ENCODE measurements around the gene TGFBR1.
A peak's percentile ranks its signal among the peaks of the same experiment; 100 is the strongest.
"Not testable (repeated sequence)": the region's sequence is repeated elsewhere in the genome, so short reads cannot be mapped to it uniquely, and the experiment has no call there.

TGFBR1 gene

GRCh38 chr9:99076483-99077171 is 28.3 kb upstream of the TGFBR1 start:
- no peak for DNase-seq

DNA sequence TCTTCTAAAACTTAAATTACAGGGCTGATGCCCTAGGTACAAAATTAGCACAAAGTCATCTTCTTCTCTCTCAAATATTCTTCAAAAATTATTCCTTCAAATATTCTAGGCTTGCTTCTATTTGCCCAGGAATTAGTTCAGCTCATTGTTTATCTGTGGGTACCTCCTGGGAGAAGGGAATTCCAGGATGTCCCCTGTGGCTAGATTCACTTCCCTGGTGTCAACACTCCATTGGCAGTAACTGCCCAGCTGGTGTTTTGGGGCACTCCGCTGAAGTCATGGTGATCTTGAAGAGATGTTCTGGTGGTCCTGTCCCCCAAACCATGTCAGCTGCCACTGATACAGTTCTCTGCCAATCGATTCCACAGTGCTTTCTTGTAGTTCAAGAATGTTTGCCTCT is 26.2 kb upstream of the TGFBR1 start:
- no peak for DNase-seq

DNA sequence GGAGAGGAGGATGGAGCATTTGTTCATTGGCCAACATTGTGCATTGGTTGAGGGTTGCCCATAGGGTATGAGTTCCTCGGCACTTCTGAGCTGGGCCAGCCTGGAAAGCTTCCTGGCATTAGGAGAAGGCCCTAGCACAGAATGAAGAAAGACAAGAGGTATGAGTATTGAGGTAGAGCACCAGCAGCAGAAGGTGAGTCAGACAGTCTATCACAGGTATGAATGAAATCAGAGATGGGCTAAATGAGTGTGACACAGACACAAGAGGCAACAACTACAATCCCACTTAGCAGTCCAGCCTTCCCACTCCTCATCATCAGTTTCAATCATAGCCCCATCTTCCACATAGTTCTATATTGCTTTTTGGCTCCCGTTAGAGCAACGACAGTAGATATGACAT is 25.4 kb upstream of the TGFBR1 start:
- no peak for DNase-seq

GRCh38 chr9:99083051-99083450 is 21.9 kb upstream of the TGFBR1 start:
- no peak for DNase-seq

- DNase-seq = no peak
Measured at GRCh38 chr9:99085949-99086948, 18.7 kb upstream of the TGFBR1 start.

DNA sequence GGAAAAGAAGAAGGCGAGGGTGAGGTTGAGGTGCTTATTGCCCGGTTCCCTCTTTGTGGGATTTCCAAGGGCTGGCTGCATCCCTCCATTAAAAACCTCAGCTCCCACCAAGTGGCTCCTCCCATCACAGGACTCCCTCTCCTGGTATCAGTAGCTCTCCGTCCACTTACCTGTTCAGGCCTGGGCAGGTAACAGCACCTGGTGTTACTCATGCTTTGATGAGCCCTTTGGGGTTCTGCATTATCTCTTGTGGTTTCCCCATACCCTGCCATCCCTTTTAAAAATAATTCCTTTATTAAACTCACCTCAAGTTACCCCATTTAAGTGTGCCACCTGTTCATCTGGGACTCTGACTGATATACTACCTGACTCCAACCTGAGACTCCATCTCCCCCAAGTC is 17.5 kb upstream of the TGFBR1 start:
- DNase-seq = no peak

DNA sequence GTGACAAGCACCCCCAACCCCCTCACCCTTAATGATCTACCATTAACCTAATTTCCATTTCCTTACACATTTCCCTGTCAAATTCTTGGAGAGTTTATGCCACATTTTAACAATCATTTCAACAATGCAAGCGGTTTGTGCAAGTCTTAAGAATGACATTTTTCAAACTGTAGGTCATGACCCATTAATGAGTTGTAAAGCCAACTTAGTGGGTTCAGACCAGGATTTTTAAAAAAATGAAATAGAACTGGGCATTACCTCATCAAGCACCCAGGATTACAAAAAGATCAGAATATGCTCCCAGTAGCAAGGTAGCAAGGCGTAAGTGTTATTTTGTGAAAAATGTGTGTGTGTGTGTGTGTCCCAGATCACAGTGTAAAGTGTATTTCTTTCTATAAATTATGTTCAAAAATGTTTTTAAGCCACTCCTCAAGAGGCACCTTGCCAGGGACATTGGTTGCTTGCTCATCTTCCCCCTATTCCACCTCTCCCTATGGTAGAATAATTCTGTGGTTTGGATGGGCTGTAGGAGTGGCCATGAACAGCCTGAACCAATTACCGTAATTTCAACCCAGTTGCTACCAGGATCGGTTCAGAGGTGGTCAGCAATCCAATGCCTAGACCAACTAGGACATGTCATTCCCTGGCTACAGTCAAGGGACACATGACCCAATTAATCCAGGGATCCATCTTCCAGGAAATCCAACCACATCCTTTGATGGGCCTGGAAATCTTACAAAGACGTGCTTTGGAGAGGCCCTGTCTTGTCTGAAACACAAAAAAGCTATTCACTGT is 14.4 kb upstream of the TGFBR1 start:
- DNase-seq = no peak

DNA sequence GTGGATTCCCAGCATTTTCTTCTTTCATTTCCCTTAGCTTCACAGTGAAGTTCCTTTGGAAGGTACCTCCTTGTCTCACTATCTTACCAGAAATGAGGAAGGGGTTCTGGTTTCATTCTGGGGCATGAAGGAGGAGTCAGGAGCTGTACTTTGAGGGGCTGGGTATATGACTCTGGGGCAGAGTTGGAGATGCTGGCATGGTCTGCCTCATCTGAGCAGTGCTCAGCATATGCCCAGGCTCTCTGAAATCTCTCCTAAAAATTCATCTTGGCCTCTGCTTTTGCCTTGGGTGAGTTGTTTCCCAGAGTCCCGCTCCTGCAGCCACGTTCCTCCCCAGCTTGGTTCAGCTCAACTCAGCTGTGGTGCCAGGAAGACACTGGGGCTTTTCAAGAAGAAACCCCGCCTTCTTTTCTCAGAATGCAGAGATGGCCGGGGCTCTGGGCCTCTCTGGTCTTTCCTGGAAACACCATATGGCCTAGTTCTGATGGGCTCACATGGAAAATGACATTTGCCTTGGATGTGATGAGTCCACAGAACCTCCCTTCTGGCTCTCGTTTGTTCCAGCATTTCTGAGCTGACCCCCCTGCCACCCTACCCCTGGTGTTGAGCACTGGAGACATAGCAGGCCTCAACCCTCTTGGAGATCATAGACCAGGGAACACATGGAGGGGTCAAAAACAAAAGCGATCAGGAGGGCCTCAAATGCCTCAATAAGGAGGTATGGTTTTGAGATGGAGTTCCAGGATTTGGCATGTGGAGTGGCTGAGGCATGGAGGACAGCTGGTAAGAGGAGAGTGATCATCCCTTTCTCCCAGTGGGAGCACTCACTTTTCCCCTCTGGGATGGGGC is 12.0 kb upstream of the TGFBR1 start:
- no peak for DNase-seq

- DNase-seq = no peak
Measured at GRCh38 chr9:99093492-99093791, 11.5 kb upstream of the TGFBR1 start.

DNA sequence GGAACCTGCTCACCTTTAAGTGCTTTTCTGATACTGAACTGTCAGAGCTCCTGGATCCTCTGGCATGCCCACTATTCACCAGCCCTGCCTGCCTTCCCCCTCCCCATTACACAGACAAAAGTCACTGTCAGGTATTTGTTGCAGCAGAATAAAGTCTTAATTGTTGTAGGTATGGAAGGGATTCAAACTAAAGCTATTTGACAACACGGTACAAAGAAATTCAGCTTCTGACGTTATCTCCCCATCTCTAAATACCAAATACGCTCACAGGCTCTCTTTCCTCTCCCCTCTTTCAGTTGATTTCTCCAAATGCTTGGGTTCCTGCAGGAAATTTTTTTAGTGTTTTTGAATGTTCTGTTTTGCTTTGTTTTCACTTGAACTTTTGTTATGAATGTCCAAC is 9.3 kb upstream of the TGFBR1 start:
- DNase-seq = no peak

DNA sequence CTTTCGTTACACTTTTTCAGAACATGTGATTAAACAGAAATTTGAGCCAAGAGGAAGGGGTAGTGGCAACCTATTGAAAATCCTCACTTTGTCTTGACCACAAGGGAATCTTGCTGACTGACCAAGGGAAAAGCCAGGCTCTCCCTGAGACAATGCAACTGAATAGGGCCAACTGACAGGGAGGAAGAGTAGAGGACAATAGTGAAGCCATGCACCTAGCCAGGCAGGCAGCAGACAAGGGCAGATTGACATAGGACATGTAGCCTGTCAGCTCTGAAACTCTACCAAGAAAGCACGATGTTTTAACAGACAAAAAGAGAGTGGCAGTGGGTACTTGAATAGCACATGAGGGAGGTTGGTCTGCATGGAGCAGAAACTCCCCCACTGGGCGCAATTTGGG is 8.5 kb upstream of the TGFBR1 start:
- DNase-seq = no peak

- not testable (repeated sequence) for DNase-seq
Measured at GRCh38 chr9:99099806-99100585, 4.9 kb upstream of the TGFBR1 start.

DNA sequence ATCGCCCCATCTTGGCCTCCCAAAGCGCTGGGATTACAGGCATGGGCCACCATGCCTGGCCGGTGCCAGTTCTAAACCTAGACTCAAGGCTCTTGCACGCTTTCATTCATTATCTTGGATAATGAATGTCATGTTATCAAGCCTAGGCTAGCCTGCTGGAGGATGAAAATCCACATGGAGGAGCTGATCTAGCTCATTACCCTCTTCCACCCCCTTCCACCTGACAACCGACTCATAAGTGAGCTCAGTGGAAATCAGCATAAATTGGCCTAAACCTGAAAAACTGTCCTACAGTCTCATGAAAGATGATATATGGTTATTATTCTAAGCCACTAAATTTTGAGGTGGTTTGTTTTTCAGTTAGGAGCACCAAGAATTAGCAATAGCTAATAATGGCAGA is 3.6 kb upstream of the TGFBR1 start:
- no peak for DNase-seq

GRCh38 chr9:99101812-99102211 is 3.1 kb upstream of the TGFBR1 start:
- DNase-seq = no peak

GRCh38 chr9:99103054-99103895 is 1.6 kb upstream of the TGFBR1 start:
- no peak for DNase-seq

DNA sequence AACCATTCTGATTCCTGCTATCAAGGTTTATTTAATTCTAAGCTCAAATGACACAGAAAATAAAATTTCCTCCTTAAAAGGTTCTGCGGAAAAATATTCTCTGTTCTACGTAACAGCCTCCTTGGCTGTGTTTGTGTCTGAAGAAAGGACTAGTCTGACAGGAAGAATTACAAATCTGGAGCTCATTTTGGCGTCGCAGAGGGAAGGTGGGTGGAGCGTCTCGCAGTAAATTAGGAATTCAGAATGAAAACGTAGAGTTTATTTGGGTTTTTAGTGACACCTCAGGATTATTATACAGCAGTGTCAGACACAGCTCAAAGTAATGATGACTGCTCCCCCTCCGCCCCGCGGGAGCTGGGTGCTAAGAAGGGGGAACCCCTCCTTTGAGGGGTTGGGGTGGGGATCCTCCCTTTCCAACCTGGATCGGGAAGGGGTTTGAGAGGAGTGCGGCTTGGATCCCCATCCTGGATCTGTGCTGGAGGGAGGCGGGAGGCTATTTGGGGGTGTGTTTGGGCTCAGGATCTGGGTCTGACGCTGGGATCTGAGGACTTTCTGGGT is 933 bp upstream of the TGFBR1 start:
- DNase-seq = no peak

DNA sequence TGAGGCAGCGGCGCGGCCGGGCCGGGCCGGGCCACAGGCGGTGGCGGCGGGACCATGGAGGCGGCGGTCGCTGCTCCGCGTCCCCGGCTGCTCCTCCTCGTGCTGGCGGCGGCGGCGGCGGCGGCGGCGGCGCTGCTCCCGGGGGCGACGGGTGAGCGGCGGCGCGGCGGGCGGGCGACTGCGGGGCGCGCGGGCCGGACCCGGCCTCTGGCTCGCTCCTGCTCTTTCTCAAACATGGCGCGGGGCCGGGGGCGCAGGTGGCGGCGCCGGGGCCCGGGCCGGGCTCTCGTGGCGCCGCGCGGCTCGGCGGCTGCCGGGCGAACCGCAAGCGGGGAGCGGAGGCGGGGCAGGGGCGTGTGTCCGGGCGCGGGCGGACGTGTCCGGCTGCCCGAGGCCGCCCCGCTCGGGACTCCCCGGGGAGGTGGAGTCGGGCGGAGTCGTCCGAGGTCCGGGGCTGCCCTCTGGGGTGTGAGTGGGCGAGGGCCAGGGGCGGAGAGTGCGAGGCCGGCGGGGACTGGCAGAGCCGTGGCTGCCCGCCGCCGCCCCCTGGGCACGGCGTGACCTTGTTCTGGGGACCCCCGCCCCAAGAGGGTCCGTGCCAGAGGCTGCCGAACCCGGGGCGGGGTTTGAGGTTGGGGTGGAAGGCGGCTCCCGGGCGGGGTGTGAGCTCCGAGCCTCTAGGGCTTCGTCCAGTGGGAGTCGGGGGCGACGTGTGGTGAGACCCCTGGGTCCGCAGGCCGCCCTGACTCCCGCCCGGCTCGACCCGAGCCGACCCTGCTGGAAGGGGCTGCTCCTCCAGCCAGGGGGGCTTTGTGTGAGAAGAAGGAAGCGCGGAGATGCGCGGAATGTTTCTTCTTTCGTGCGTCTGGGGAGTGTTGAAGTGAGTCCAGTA is 485 bp downstream of the TGFBR1 start:
- peak; percentile 25 to 49 for DNase-seq

- DNase-seq = no peak
Measured at GRCh38 chr9:99106044-99106375, 1.1 kb downstream of the TGFBR1 start.

DNA sequence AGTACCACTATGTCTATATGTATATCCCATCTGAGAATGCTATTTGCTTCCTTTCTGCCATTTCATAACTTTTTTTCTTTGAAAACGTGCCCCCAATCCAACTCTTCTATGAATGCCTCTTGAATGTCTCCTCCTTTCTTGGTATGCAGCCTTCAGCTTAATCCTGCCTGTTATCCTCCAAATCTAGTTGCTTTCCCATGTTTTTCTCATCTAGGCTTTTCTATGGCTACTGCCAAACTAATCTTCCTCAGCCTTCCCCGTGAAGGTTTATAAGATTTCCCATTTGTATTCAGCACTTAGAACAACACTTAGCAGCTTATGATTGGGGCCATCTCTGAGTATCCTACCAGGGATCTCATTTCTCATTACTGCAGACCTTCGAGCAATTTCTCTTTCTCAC is 2.5 kb downstream of the TGFBR1 start:
- DNase-seq = no peak

GRCh38 chr9:99108131-99108530 is 3.2 kb downstream of the TGFBR1 start:
- DNase-seq = no peak
